K562 (cell line): ENCODE results near the gene MT4. TPM values are rescaled to one million over a fixed set of nuclear protein-coding genes. Genes with fewer than 3 reads are reported as not detected.

Source experiments
- ATAC-seq: fragments of 200-7000 bp; cut with Tn5 transposase; 3 replicates; pipeline ENCODE4 v1.9.1; 2020; ENCODE audit warnings: moderate library complexity
- Bru-seq: library from RNA; stranded (reverse); fragments of 400-500 nt; gene quantifications from one replicate; lab custom pipeline; 2021; lab: Mats Ljungman, UMichigan
- BruChase-seq, 2 experiments: library from RNA; stranded (reverse); fragments of 400-500 nt; gene quantifications; one replicate each; lab custom pipeline; 2021; lab: Mats Ljungman, UMichigan
- BruUV-seq: library from RNA; stranded (reverse); fragments of 400-500 nt; replicated peaks from 2 replicates; lab custom pipeline; 2021; lab: Mats Ljungman, UMichigan
- CTCF ChIA-PET: fragments of 300-600 bp; formaldehyde crosslinking; extraction: SDS; loops from one replicate; lab custom pipeline; 2021; ENCODE audit warnings: low intra/inter-chr PET ratio; lab: Yijun Ruan, JAX
- POLR2A ChIA-PET: fragments of 300-600, 350-650 bp; sonication (Branson Sonifier 250); formaldehyde crosslinking; extraction: SDS; loops from one replicate; lab custom pipeline; 2021; ENCODE audit warnings: antibody characterized with exemption, inconsistent platforms; lab: Yijun Ruan, JAX
- DNase-seq, 4 experiments: peaks; one replicate each; pipeline versions ENCODE4 v3.0.0 to v3.0.0-alpha.2; 2011 to 2018; ENCODE audit warnings: low spot score in 3 of 4, mixed read lengths in 3 of 4; ENCODE audit errors: extremely low read depth in 1 of 4
- FAIRE-seq: peaks from 2 replicates; lab custom pipeline; 2011; peaks lifted over from hg19 to GRCh38; lab: Jason Lieb, UNC
- H2AFZ ChIP-seq: 2 replicates; pipeline ENCODE4 v1.6.0; 2011; ENCODE audit warnings: low read depth, low read length, control low read depth, inconsistent platforms
- H3K27ac ChIP-seq: fragments of 200-600 bp; 3 replicates; pipeline ENCODE4 v1.8.0; 2011; ENCODE audit warnings: low read depth, mild to moderate bottlenecking, control low read depth, inconsistent platforms, low read length, moderate library complexity, mixed read lengths; ENCODE audit errors: extremely low read depth
- H3K27me3 ChIP-seq, 2 experiments: fragments of 300-600 bp in 1 of 2; 2 replicates in 1 of 2; 3 replicates in 1 of 2; pipeline versions ENCODE4 v1.6.0 to v1.8.0; 2011; ENCODE audit warnings: inconsistent platforms in 2 of 2, low read length in 2 of 2, mild to moderate bottlenecking in 1 of 2, mixed read lengths in 1 of 2, moderate library complexity in 1 of 2; ENCODE audit not compliant: control insufficient read depth in 2 of 2, insufficient read depth in 2 of 2
- H3K36me3 ChIP-seq: fragments of 300-600 bp; 3 replicates; pipeline ENCODE4 v1.8.0; 2011; ENCODE audit warnings: mild to moderate bottlenecking, low read length, inconsistent platforms; ENCODE audit not compliant: control insufficient read depth, insufficient read depth
- H3K4me1 ChIP-seq, 2 experiments: fragments of 200-600 bp in 1 of 2; replicated peaks in 1 of 2; 2 replicates in 1 of 2; 3 replicates in 1 of 2; pipeline versions ENCODE4 v1.5.1 to v1.8.0; 2011; ENCODE audit warnings: inconsistent platforms in 2 of 2, low read length in 2 of 2, mild to moderate bottlenecking in 1 of 2, mixed read lengths in 1 of 2, moderate library complexity in 1 of 2; ENCODE audit not compliant: control insufficient read depth in 2 of 2, insufficient read depth in 2 of 2
- H3K4me2 ChIP-seq: 2 replicates; pipeline ENCODE4 v1.6.1; 2011; ENCODE audit warnings: low read length, control low read depth, inconsistent platforms, mixed read lengths; ENCODE audit not compliant: insufficient read depth
- H3K4me3 ChIP-seq: fragments of 200-600 bp; sonication (generic), shearing (Covaris generic); 2 replicates; pipeline ENCODE4 v1.5.1; 2016; ENCODE audit warnings: control low read depth, inconsistent platforms
- H3K79me2 ChIP-seq: fragments of 200-600 bp; 3 replicates; pipeline ENCODE4 v1.8.0; 2011; ENCODE audit warnings: low read length, inconsistent platforms; ENCODE audit not compliant: control insufficient read depth, insufficient read depth
- H3K9ac ChIP-seq, 2 experiments: 2 replicates each; pipeline versions ENCODE4 v1.6.0 to v1.6.1; 2011; ENCODE audit warnings: low read depth in 2 of 2, low read length in 2 of 2, control low read depth in 1 of 2, inconsistent platforms in 1 of 2, mild to moderate bottlenecking in 1 of 2, mixed read lengths in 1 of 2; ENCODE audit not compliant: insufficient read depth in 1 of 2
- H3K9me1 ChIP-seq: one replicate; pipeline ENCODE4 v1.6.0; 2011; ENCODE audit warnings: inconsistent platforms, mild to moderate bottlenecking, low read length, moderate library complexity; ENCODE audit not compliant: control insufficient read depth, insufficient read depth
- H3K9me3 ChIP-seq: replicated peaks from 2 replicates; pipeline ENCODE4 v1.5.1; 2011; ENCODE audit warnings: low read depth, low read length, inconsistent platforms; ENCODE audit not compliant: control insufficient read depth, insufficient read depth
- H4K20me1 ChIP-seq: replicated peaks from 2 replicates; pipeline ENCODE4 v1.6.1; 2011; ENCODE audit warnings: low read length, inconsistent platforms, mixed read lengths; ENCODE audit not compliant: control insufficient read depth, insufficient read depth
- FOXJ2 ChIP-seq: fragments of 200-800 bp; sonication (Bioruptor generic); IDR thresholded peaks from 2 replicates; pipeline ENCODE4 v1.6.1; 2016; ENCODE audit warnings: missing genetic modification characterization, missing compliant biosample characterization
- FUS ChIP-seq: fragments of 200-400 bp; formaldehyde crosslinking; optimal IDR thresholded peaks from 2 replicates; pipeline ENCODE3; 2017; ENCODE audit warnings: low read depth, low read length
- GTF2E2 ChIP-seq: fragments of 200-800 bp; sonication (Bioruptor generic); IDR thresholded peaks from 2 replicates; pipeline ENCODE4 v1.6.1; 2016; ENCODE audit warnings: missing genetic modification characterization, missing compliant biosample characterization
- SREBF1 ChIP-seq: fragments of 150-350 bp; IDR thresholded peaks from 2 replicates; pipeline ENCODE4 v1.6.1; 2014; ENCODE audit warnings: antibody characterized with exemption, low read depth, low read length, borderline replicate concordance
- TAL1 ChIP-seq: fragments of 450-650 bp; IDR thresholded peaks from 2 replicates; pipeline ENCODE4 v1.6.1; 2016; ENCODE audit warnings: mild to moderate bottlenecking
- ZNF124 ChIP-seq: sonication (generic); formaldehyde crosslinking; IDR thresholded peaks from 2 replicates; pipeline ENCODE4 v1.8.1; 2022; ENCODE audit warnings: missing genetic modification reagents
- WGBS: fragments of 100-300 bp; shearing (Covaris generic); methylation state at CpG from one replicate; pipeline ENCODE4 v1.1.6; 2016; ENCODE audit warnings: low coverage, mixed read lengths; ENCODE audit not compliant: insufficient coverage; ENCODE audit errors: missing lambda C conversion rate; 5-methylcytosine and 5-hydroxymethylcytosine counted together
- in situ Hi-C: fragments of 300-500 bp; cut with MboI; formaldehyde crosslinking; loops from 4 replicates; pipeline ENCODE4 v1.15.0; 2018; ENCODE audit warnings: inconsistent platforms, mixed read lengths
- intact Hi-C: fragments of 100-400 bp; cut with micrococcal nuclease; formaldehyde crosslinking; loops from 2 replicates; pipeline ENCODE4 v1.14.2; 2022
- long read RNA-seq, 3 experiments: library from polyadenylated mRNA in 2 of 3; library from RNA in 1 of 3; unstranded in 2 of 3; stranded (forward) in 1 of 3; transcript quantifications; one replicate each; pipeline ENCODE4 v2.0.0, GENCODE V29; 2019 to 2022
- polyA minus RNA-seq, 3 experiments: library from RNA; depleted of rRNA, polyadenylated mRNA; stranded (reverse); fragments of >200 nt; gene quantifications; 2 replicates each; pipeline ENCODE4 v1.2.3, GENCODE V29; 2011
- polyA plus RNA-seq, 8 experiments: library from polyadenylated mRNA; depleted of rRNA in 4 of 8; stranded (reverse) in 5 of 8; unstranded in 3 of 8; fragments of >200 nt; fragmentation: Nextera tagmentation in 2 of 8; fragmentation: Illumina TruSeq in 1 of 8; extraction: Ambion mirVana in 2 of 8; extraction: Trizol in 1 of 8; gene quantifications; 2 replicates each; pipeline versions ENCODE4 v1.2.1 to v1.2.3, GENCODE V29; 2011 to 2014; ENCODE audit warnings: inconsistent platforms in 1 of 8, missing spikeins in 1 of 8
- total RNA-seq, 7 experiments: library from RNA; depleted of rRNA in 6 of 7; stranded (reverse); fragments of >200 nt in 6 of 7; fragmentation: Illumina TruSeq in 2 of 7; extraction: Trizol in 2 of 7; gene quantifications; 2 replicates each; pipeline versions ENCODE4 v1.2.1 to v1.2.3, GENCODE V29; 2011 to 2021; ENCODE audit warnings: low replicate concordance in 1 of 7
- TF ChIP-seq, protein P1 (sequence below): sonication (generic); formaldehyde crosslinking; IDR thresholded peaks from 2 replicates; pipeline ENCODE4 v1.8.0; 2022; ENCODE audit warnings: mild to moderate bottlenecking, missing genetic modification reagents, borderline replicate concordance

MT4 gene
- not detected in 2 replicates for total RNA-seq (2011; cell fraction: chromatin; rRNA removed; ENCODE audit: low replicate concordance)
- total RNA-seq (2011; cell fraction: nucleolus; rRNA removed), result not detected in 2 replicates
- not detected in 2 replicates for total RNA-seq (2011; cell fraction: nucleoplasm; rRNA removed)
- total RNA-seq (2014; rRNA removed) (not detected in 2 replicates), total RNA-seq (2014; rRNA removed; fragmentation: Illumina TruSeq; extraction: Trizol) (not detected in 2 replicates), total RNA-seq (2015; rRNA removed; fragmentation: Illumina TruSeq; extraction: Trizol) (not detected in 2 replicates), total RNA-seq (2021) (not detected in 2 replicates), polyA plus RNA-seq (2011; rRNA removed) (not detected in 2 replicates), polyA plus RNA-seq (2014; fragmentation: Illumina TruSeq; extraction: Trizol) (not detected in 2 replicates), polyA plus RNA-seq (2014; fragmentation: Nextera tagmentation; extraction: Ambion mirVana) (not detected), polyA plus RNA-seq (2014; rRNA removed) (not detected in 2 replicates), polyA minus RNA-seq (2011; rRNA and poly(A)+ RNA removed) (not detected in 2 replicates), Bru-seq, nascent RNA (not detected), BruChase-seq, experiment 1, labeled RNA remaining after a 2-hour chase (not detected), BruChase-seq, experiment 2, labeled RNA remaining after a 6-hour chase (not detected)
- polyA plus RNA-seq (2011; cell fraction: cytosol; rRNA removed), result not detected in 2 replicates
- polyA plus RNA-seq (2011; cell fraction: nucleus; rRNA removed), result not detected in 2 replicates
- polyA plus RNA-seq (2012), result 1.7 TPM in 1 of 2 replicates, not detected in the other
- polyA minus RNA-seq (2011; cell fraction: cytosol; rRNA and poly(A)+ RNA removed), result not detected in 2 replicates
- polyA minus RNA-seq (2011; cell fraction: nucleus; rRNA and poly(A)+ RNA removed), result not detected in 2 replicates
- long read RNA-seq, experiment 1, result 0 reads
- long read RNA-seq, experiment 2, result 0 reads
- long read RNA-seq, experiment 3, result 0 reads

DNA sequence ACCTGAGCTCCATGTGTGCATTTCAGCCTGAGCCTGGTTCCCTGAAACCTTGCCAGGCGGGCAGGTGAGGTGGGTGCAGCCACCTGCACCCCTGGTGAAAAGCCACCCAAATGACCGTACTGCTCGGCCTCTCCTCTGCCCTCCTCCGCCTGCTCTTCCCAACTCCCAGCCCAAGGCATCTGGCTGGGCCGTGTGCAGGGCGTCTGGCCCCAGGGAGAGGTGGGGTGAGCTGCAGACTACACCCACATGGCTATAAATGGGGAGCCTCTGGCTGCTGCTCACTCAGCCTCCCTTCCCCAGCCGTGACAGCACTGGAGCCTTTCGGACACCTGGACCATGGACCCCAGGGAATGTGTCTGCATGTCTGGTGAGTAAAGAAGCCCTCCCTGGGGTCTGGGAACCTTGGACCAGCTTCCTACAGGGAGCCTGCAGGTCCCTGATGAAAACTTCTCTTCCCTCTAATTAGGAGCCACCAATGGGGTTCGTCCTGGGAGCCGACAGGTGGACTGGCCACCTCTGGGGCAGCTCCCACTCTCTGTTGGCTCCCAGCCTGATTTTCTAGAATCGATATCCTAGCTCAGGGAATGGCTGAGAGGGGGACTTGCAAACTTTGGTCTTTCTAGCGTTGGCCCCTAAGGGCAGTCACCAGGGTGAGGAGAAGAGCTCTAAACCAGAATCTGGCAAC, at the start of gene MT4:
TSS of gene MT4 (plus strand) at position 281 of the 685 bp plus-strand sequence. CDS start at position 337, 56 bp downstream.
- H3K4me3 ChIP-seq, result no peak within 1 kb of the TSS
- H3K4me2 ChIP-seq, result no peak within 1 kb of the TSS
- H3K9me3 ChIP-seq, result no peaks in the 10 kb centered on the region
- in situ Hi-C loops (no loop called here), intact Hi-C loops (no loop called here)
- H3K9me1 ChIP-seq, result no peaks in the 10 kb centered on the region
- FAIRE-seq (no peak), ATAC-seq (no peak), DNase-seq (no peak)
- no TSS peak for BruUV-seq
- ChIA-PET CTCF (no interaction called here), POLR2A (interaction anchor here (0.6 to 1.0 kb wide), 3 partner anchors 14 to 25 kb away, joined by 3 read pairs; no protein-coding TSS in a partner anchor)
- no peak within 1 kb of the TSS for H3K27ac ChIP-seq
- no peaks in the 10 kb centered on the region for H3K36me3 ChIP-seq
- WGBS, result 1% methylated on average over 10 of the region's 12 CpGs
- H2AFZ ChIP-seq, result no peak within 1 kb of the TSS
- H3K4me1 ChIP-seq, result no peaks in the 10 kb centered on the region
- H3K79me2 ChIP-seq, result no peaks in the 10 kb centered on the region
- peaks cover 10 to 54% of the 10 kb centered on the region in 2 experiments; a peak in 4 of 5 replicates for H3K27me3 ChIP-seq
- peak within 1 kb of the TSS in 1 of 2 experiments; percentile 56; a peak in 1 of 4 replicates for H3K9ac ChIP-seq
- TF ChIP-seq FUS, result no peak
- no peak for TF ChIP-seq TAL1
- no peak for TF ChIP-seq FOXJ2 (tag)
- no peak for TF ChIP-seq SREBF1
- TF ChIP-seq, protein P1, sequence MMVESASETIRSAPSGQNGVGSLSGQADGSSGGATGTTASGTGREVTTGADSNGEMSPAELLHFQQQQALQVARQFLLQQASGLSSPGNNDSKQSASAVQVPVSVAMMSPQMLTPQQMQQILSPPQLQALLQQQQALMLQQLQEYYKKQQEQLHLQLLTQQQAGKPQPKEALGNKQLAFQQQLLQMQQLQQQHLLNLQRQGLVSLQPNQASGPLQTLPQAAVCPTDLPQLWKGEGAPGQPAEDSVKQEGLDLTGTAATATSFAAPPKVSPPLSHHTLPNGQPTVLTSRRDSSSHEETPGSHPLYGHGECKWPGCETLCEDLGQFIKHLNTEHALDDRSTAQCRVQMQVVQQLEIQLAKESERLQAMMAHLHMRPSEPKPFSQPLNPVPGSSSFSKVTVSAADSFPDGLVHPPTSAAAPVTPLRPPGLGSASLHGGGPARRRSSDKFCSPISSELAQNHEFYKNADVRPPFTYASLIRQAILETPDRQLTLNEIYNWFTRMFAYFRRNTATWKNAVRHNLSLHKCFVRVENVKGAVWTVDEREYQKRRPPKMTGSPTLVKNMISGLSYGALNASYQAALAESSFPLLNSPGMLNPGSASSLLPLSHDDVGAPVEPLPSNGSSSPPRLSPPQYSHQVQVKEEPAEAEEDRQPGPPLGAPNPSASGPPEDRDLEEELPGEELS (CRISPR knock-in tag), result no peak
- TF ChIP-seq GTF2E2, result no peak
- TF ChIP-seq ZNF124 (CRISPR knock-in tag), result no peak
- no peaks in the 10 kb centered on the region for H4K20me1 ChIP-seq
